ENCODE results near the gene RBMXL3.

GRCh38 chrX:115226929-115227328 is 37.7 kb downstream of the RBMXL3 start:
- TF ChIP-seq CTCF (IDR thresholded peaks at IDR 0.05) (peak in 1 of 6 experiments; percentile 21), POLR2A (IDR thresholded peaks at IDR 0.05) (no peak)
